NCI-H2196 treated with DMSO at 0.1 percent for 48 hours (cell line): ENCODE measurements around the gene MRNIP.
A peak's percentile ranks its signal among the peaks of the same experiment; 100 is the strongest.

Source experiments
- DNase-seq: peaks from one replicate; lab custom pipeline; 2025; ENCODE audit not compliant: unreplicated experiment; lab: John Stamatoyannopoulos, UW

MRNIP gene

GRCh38 chr5:179858586-179859427, at the start of gene MRNIP:
Gene MRNIP, minus strand, starts transcription at chr5:179858817. Its CDS starts 21 bp downstream, at chr5:179858796.
- peak; percentile 94 for DNase-seq

- peak; percentile 65 for DNase-seq
Measured at GRCh38 chr5:179907556-179908324, 49.1 kb upstream of the MRNIP start, which contains the start of gene TBC1D9B. Gene TBC1D9B, minus strand, starts transcription at chr5:179907897. Its CDS starts 76 bp downstream, at chr5:179907821.

GRCh38 chr5:179906795-179907555, 48.4 kb upstream of the MRNIP start:
- no peak for DNase-seq

- DNase-seq, result no peak
Measured at GRCh38 chr5:179906294-179906794, 47.7 kb upstream of the MRNIP start.

- DNase-seq, result no peak
Measured at GRCh38 chr5:179905161-179905560, 46.5 kb upstream of the MRNIP start.

GRCh38 chr5:179904463-179905160, 46.0 kb upstream of the MRNIP start:
- no peak for DNase-seq

- no peak for DNase-seq
Measured at GRCh38 chr5:179902763-179903158, 44.1 kb upstream of the MRNIP start.

- DNase-seq, result no peak
Measured at GRCh38 chr5:179901915-179902762, 43.5 kb upstream of the MRNIP start.

GRCh38 chr5:179901462-179901861, 42.8 kb upstream of the MRNIP start:
- no peak for DNase-seq

- no peak for DNase-seq
Measured at GRCh38 chr5:179900711-179901110, 42.1 kb upstream of the MRNIP start.

GRCh38 chr5:179900206-179900605, 41.6 kb upstream of the MRNIP start:
- DNase-seq, result no peak

GRCh38 chr5:179895861-179896260, 37.2 kb upstream of the MRNIP start:
- DNase-seq, result no peak

GRCh38 chr5:179893958-179894895, 35.6 kb upstream of the MRNIP start:
- DNase-seq, result no peak

- DNase-seq, result no peak
Measured at GRCh38 chr5:179893076-179893957, 34.7 kb upstream of the MRNIP start.

- DNase-seq, result no peak
Measured at GRCh38 chr5:179892255-179892654, 33.6 kb upstream of the MRNIP start.

- DNase-seq, result no peak
Measured at GRCh38 chr5:179890751-179891682, 32.4 kb upstream of the MRNIP start.
